Glutamatergic neuron (in vitro differentiated cells): ENCODE measurements around the gene NBL1. TPM values are rescaled to one million over a fixed set of nuclear protein-coding genes. Genes with fewer than 3 reads are reported as not detected.

Source experiments
- DNase-seq: peaks from one replicate; pipeline ENCODE4 v3.0.0; 2022
- H3K27ac Mint-ChIP-seq: one replicate; pipeline ENCODE4 v1.8.0; 2020; ENCODE audit warnings: mild to moderate bottlenecking, mixed read lengths, inconsistent platforms; ENCODE audit not compliant: unreplicated experiment
- H3K27me3 Mint-ChIP-seq: one replicate; pipeline ENCODE4 v1.8.0; 2020; ENCODE audit warnings: mild to moderate bottlenecking, moderate library complexity, mixed read lengths, inconsistent platforms; ENCODE audit not compliant: unreplicated experiment
- H3K36me3 Mint-ChIP-seq: one replicate; pipeline ENCODE4 v1.8.0; 2020; ENCODE audit warnings: mild to moderate bottlenecking, mixed read lengths, inconsistent platforms; ENCODE audit not compliant: unreplicated experiment
- H3K4me1 Mint-ChIP-seq: one replicate; pipeline ENCODE4 v1.8.0; 2020; ENCODE audit warnings: mild to moderate bottlenecking, low read depth, mixed read lengths, inconsistent platforms; ENCODE audit not compliant: unreplicated experiment
- H3K4me3 Mint-ChIP-seq: one replicate; pipeline ENCODE4 v1.8.0; 2020; ENCODE audit warnings: mild to moderate bottlenecking, mixed read lengths, inconsistent platforms; ENCODE audit not compliant: unreplicated experiment
- H3K9me3 Mint-ChIP-seq: one replicate; pipeline ENCODE4 v1.8.0; 2020; ENCODE audit warnings: mild to moderate bottlenecking, moderate library complexity, mixed read lengths, inconsistent platforms; ENCODE audit not compliant: unreplicated experiment
- CTCF ChIP-seq: fragments of 200-600 bp; sonication (generic); IDR thresholded peaks from one replicate; pipeline ENCODE4 v1.5.0; 2021; ENCODE audit not compliant: partially characterized antibody, unreplicated experiment
- total RNA-seq: library from RNA; stranded (reverse); fragmentation: NEBNext Ultra II Directional; extraction: Animal tissue kit (Norgen Biotek cat#: 25700); gene quantifications from one replicate; pipeline ENCODE4 v1.2.1, GENCODE V29; 2021; ENCODE audit not compliant: unreplicated experiment

Gene NBL1
- total RNA-seq, 1 donor from 2014 or later, result 14.4 TPM

GRCh38 chr1:19682257-19682656 lies 38.1 kb downstream of the NBL1 start:
- H3K9me3 Mint-ChIP-seq, result no peaks in the 10 kb centered on the region
- no peak overlapping the region for H3K27ac Mint-ChIP-seq
- H3K27me3 Mint-ChIP-seq, result peaks cover 2% of the 10 kb centered on the region
- H3K36me3 Mint-ChIP-seq, result no peaks in the 10 kb centered on the region
- H3K4me1 Mint-ChIP-seq, result no peaks in the 10 kb centered on the region
- DNase-seq, result no peak
- TF ChIP-seq CTCF, result no peak
- H3K4me3 Mint-ChIP-seq, result no peak overlapping the region

- no peaks in the 10 kb centered on the region for H3K4me1 Mint-ChIP-seq
- peaks cover 2% of the 10 kb centered on the region for H3K27me3 Mint-ChIP-seq
- no peak for TF ChIP-seq CTCF
- no peak overlapping the region for H3K27ac Mint-ChIP-seq
- DNase-seq, result no peak
- H3K4me3 Mint-ChIP-seq, result no peak overlapping the region
- no peaks in the 10 kb centered on the region for H3K9me3 Mint-ChIP-seq
- H3K36me3 Mint-ChIP-seq, result no peaks in the 10 kb centered on the region
Measured at GRCh38 chr1:19682901-19683300, 38.8 kb downstream of the NBL1 start.

GRCh38 chr1:19683351-19683750 lies 39.2 kb downstream of the NBL1 start:
- H3K4me1 Mint-ChIP-seq, result no peaks in the 10 kb centered on the region
- no peaks in the 10 kb centered on the region for H3K9me3 Mint-ChIP-seq
- DNase-seq, result no peak
- TF ChIP-seq CTCF, result no peak
- peaks cover 2% of the 10 kb centered on the region for H3K27me3 Mint-ChIP-seq
- no peak overlapping the region for H3K4me3 Mint-ChIP-seq
- H3K27ac Mint-ChIP-seq, result no peak overlapping the region
- no peaks in the 10 kb centered on the region for H3K36me3 Mint-ChIP-seq

GRCh38 chr1:19684677-19685076 lies 40.6 kb downstream of the NBL1 start:
- DNase-seq, result no peak
- H3K9me3 Mint-ChIP-seq, result no peaks in the 10 kb centered on the region
- no peaks in the 10 kb centered on the region for H3K4me1 Mint-ChIP-seq
- H3K27me3 Mint-ChIP-seq, result no peaks in the 10 kb centered on the region
- H3K4me3 Mint-ChIP-seq, result no peak overlapping the region
- no peak overlapping the region for H3K27ac Mint-ChIP-seq
- no peaks in the 10 kb centered on the region for H3K36me3 Mint-ChIP-seq
- no peak for TF ChIP-seq CTCF

- TF ChIP-seq CTCF, result no peak
- H3K36me3 Mint-ChIP-seq, result no peaks in the 10 kb centered on the region
- no peaks in the 10 kb centered on the region for H3K27me3 Mint-ChIP-seq
- H3K4me3 Mint-ChIP-seq, result no peak overlapping the region
- no peak overlapping the region for H3K27ac Mint-ChIP-seq
- peaks cover 4% of the 10 kb centered on the region for H3K9me3 Mint-ChIP-seq
- DNase-seq, result no peak
- no peaks in the 10 kb centered on the region for H3K4me1 Mint-ChIP-seq
Measured at GRCh38 chr1:19685994-19686393, 41.9 kb downstream of the NBL1 start.
